ENCODE data around the gene TIAM2.
A peak's percentile ranks its signal among the peaks of the same experiment; 100 is the strongest.
"Not testable (repeated sequence)": the region's sequence is repeated elsewhere in the genome, so short reads cannot be mapped to it uniquely, and the experiment has no call there.

The TIAM2 gene

GRCh38 chr6:154995254-154996015 is at the start of gene TIAM2:
Gene TIAM2, plus strand, starts transcription at chr6:154995315. Its CDS starts 133,909 bp downstream, at chr6:155129224.
- peak; percentile 27 for DNase-seq

- no peak for DNase-seq
These were observed 44.2 kb upstream of the TIAM2 start for GRCh38 chr6:154950979-154951344.

GRCh38 chr6:154951345-154952200 is 43.5 kb upstream of the TIAM2 start:
- no peak for DNase-seq

GRCh38 chr6:154953644-154954043 is 41.5 kb upstream of the TIAM2 start:
- no peak for DNase-seq

- no peak for DNase-seq
These were observed 40.8 kb upstream of the TIAM2 start for GRCh38 chr6:154954347-154954746.

DNA sequence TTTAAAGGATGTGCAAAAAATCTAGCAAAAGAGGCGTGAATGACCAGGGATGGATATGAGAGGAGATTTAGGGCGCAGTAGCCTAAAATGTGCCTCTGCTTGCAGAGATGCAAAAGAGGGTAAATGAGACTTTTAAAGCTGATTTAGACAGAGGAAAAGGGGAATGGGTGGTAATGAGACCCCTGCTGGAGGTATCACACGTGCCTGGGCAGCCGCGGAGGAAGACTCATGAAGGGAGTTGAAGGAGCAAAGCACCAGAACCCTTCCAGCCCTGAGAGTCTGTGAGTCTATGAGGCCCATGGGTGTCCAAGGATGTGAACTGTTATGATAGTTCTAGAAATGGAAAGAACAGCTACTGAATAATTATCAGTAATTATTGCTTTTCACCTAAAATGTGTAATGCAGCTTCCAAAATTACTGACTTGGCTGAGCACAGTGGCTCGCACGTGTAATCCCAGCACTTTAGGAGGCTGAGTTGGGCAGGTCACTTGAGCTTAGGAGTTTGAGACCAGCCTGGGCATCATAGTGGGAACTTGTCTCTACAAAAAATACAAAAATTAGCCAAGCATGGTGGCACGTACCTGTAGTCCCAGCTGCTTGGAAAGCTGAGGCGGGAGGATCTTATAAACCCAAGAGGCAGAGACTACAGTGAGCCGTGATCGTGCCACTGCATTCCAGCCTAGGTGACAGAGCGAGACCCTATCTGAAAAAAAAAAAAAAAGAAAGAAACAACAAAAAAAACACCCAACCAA is 38.2 kb upstream of the TIAM2 start:
- DNase-seq: no peak

GRCh38 chr6:154958469-154958868 is 36.6 kb upstream of the TIAM2 start:
- DNase-seq: no peak

- no peak for DNase-seq
These were observed 34.7 kb upstream of the TIAM2 start for GRCh38 chr6:154960299-154960843.

- no peak for DNase-seq
These were observed 34.1 kb upstream of the TIAM2 start for GRCh38 chr6:154960854-154961530.

- DNase-seq: no peak
These were observed 32.4 kb upstream of the TIAM2 start for GRCh38 chr6:154962753-154963152.

DNA sequence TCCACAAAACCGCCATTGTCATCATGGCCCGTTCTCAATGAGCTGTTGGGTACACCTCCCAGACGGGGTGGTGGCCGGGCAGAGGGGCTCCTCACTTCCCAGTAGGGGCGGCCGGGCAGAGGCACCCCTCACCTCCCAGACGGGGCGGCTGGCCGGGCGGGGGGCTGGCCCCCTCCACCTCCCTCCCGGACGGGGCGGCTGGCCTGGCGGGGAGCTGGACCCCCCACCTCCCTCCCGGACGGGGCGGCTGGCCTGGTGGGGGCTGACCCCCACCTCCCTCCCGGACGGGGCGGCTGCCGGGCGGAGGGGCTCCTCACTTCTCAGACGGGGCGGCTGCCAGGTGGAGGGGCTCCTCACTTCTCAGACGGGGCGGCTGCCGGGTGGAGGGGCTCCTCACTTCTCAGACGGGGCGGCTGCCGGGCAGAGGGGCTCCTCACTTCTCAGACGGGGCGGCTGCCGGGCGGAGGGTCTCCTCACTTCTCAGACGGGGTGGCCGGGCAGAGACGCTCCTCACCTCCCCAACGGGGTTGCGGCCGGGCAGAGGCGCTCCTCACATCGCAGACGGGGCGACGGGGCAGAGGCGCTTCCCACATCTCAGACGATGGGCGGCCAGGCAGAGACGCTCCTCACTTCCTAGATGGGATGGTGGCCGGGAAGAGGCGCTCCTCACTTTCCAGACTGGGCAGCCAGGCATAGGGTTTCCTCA is 28.9 kb upstream of the TIAM2 start:
- not testable (repeated sequence) for DNase-seq

GRCh38 chr6:154969796-154970195 is 25.3 kb upstream of the TIAM2 start:
- no peak for DNase-seq

DNA sequence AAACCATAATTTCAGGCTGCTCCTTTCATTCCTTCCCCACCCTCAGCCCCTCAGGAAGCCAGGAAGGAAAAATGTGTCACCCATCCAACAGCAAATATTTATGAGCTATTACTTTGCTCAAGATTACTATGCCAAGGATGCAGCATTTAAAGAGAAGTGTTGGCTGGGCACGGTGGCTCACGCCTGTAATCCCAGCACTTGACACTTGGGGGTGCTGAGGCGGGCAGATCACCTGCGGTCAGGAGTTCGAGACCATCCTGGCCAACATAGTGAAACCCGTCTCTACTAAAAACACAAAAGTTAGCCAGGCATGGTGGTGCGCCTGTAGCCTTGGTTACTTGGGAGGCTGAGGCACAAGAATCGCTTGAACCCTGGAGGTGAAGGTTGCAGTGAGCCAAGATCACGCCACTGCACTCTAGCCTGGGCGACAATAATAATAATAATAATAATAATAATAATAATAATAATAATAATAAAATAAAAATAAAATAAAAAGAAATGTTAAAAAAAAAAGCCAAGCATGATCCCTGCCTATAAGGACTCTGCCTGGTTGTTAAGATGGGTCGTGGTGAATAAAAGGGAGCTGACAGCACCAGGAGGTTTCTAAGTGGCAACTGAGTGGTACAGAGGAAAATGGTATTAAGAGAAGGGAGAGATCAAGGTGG is 20.5 kb upstream of the TIAM2 start:
- DNase-seq: no peak

GRCh38 chr6:154977588-154977987 is 17.5 kb upstream of the TIAM2 start:
- DNase-seq: no peak

- DNase-seq: no peak
These were observed 14.6 kb upstream of the TIAM2 start for GRCh38 chr6:154980273-154981078.

- DNase-seq: no peak
These were observed 13.8 kb upstream of the TIAM2 start for GRCh38 chr6:154981079-154981870.

- DNase-seq: no peak
These were observed 11.0 kb upstream of the TIAM2 start for GRCh38 chr6:154984146-154984545.

DNA sequence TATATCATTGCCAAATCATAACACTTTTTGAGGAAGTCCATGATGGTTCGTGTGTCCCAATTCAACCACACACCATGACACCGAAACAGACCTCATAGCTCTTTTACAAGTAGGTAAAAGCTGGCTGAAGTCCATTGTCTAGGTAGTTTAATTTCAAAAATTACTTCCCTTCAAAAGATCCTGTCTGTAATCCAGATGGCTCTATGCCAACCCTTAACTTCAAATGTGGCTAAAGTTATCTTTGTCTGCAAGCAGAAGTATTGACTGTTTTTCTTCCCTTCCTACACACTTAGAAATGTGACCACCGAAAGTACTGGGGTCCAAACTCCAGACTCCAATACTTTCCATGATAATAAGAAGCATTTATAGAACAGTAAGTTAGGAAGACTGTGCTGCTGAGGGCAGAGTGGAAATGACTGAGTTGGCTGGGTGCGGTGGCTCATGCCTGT is 8.3 kb upstream of the TIAM2 start:
- no peak for DNase-seq

- no peak for DNase-seq
These were observed 5.7 kb upstream of the TIAM2 start for GRCh38 chr6:154989448-154989847.

Data from activated naive CD4-positive, alpha-beta T cell treated with Interleukin-2 at 50 U/mL for 16 hours (primary cell).